Natural killer cell (primary cell): ENCODE measurements around the gene RICTOR. TPM values are rescaled to one million over a fixed set of nuclear protein-coding genes. Genes with fewer than 3 reads are reported as not detected.

ENCODE experiments used
- ATAC-seq, 3 donors: fragments of 150-1000 bp in 2 of 3; fragments of 200-7000 bp in 1 of 3; cut with Tn5 transposase; 1 replicate in 1 of 3; 2 replicates in 2 of 3; pipeline ENCODE4 v1.10.0; 2021; ENCODE audit warnings: mild to moderate bottlenecking in 2 of 3, moderate library complexity in 2 of 3
- DNase-seq, 2 donors: peaks; one replicate each; pipeline versions ENCODE4 v3.0.0 to v3.0.0-alpha.2; 2013 to 2021; ENCODE audit warnings: mixed read lengths in 1 of 2
- H3K27ac ChIP-seq: one replicate; pipeline ENCODE4 v1.5.1; 2013; ENCODE audit warnings: mild to moderate bottlenecking, low read length
- H3K27me3 ChIP-seq: one replicate; pipeline ENCODE4 v1.6.1; 2013; ENCODE audit warnings: low read length; ENCODE audit not compliant: control insufficient read depth, insufficient read depth
- H3K36me3 ChIP-seq: one replicate; pipeline ENCODE4 v1.6.1; 2013; ENCODE audit warnings: low read length; ENCODE audit not compliant: control insufficient read depth, insufficient read depth
- H3K4me1 ChIP-seq: one replicate; pipeline ENCODE4 v1.6.1; 2013; ENCODE audit warnings: low read length; ENCODE audit not compliant: control insufficient read depth, insufficient read depth
- H3K4me3 ChIP-seq: one replicate; pipeline ENCODE4 v1.5.1; 2013; ENCODE audit warnings: low read length
- H3K9me3 ChIP-seq: one replicate; pipeline ENCODE4 v1.6.1; 2013; ENCODE audit warnings: low read length; ENCODE audit not compliant: control insufficient read depth, insufficient read depth
- H3K27ac Mint-ChIP-seq, 2 donors: one replicate each; pipeline ENCODE4 v1.8.0; 2022; ENCODE audit warnings: mild to moderate bottlenecking in 2 of 2, mixed read lengths in 2 of 2, moderate library complexity in 1 of 2
- H3K27me3 Mint-ChIP-seq, 2 donors: one replicate each; pipeline ENCODE4 v1.8.0; 2022; ENCODE audit warnings: low read depth in 2 of 2, mixed read lengths in 2 of 2
- H3K36me3 Mint-ChIP-seq: one replicate; pipeline ENCODE4 v1.8.0; 2022; ENCODE audit warnings: mixed read lengths
- H3K4me1 Mint-ChIP-seq, 2 donors: one replicate each; pipeline ENCODE4 v1.8.0; 2022; ENCODE audit warnings: mixed read lengths in 2 of 2
- H3K4me3 Mint-ChIP-seq: one replicate; pipeline ENCODE4 v1.8.0; 2022; ENCODE audit warnings: mild to moderate bottlenecking, moderate library complexity, mixed read lengths
- H3K9me3 Mint-ChIP-seq, 2 donors: one replicate each; pipeline ENCODE4 v1.8.0; 2022; ENCODE audit warnings: mixed read lengths in 2 of 2
- CTCF ChIP-seq: fragments of 200-600 bp; IDR thresholded peaks from one replicate; pipeline ENCODE4 v1.8.0; 2022; ENCODE audit warnings: antibody characterized with exemption
- WGBS: methylation state at CpG from one replicate; pipeline ENCODE4 v1.1.7; 2013; ENCODE audit warnings: missing lambda C conversion rate; ENCODE audit not compliant: insufficient coverage; 5-methylcytosine and 5-hydroxymethylcytosine counted together
- intact Hi-C: fragments of 100-400 bp; cut with micrococcal nuclease; formaldehyde crosslinking; loops from one replicate; pipeline ENCODE4 v1.14.2; 2022
- total RNA-seq, 4 donors: library from RNA; stranded (reverse); fragments of 120-200 nt in 1 of 4; gene quantifications; one replicate each; pipeline versions ENCODE4 v1.2.3 to v1.2.4, GENCODE V29; 2013 to 2022

Gene RICTOR
- total RNA-seq, 3 donors from 2014 or later (not counting 1 experiment from before 2014, with no cell fraction given), result 103 to 105 (median 103) TPM

GRCh38 chr5:39116344-39117170 is 42.4 kb upstream of the RICTOR start:
- Mint-ChIP-seq H3K4me1 (peaks cover 9 to 10% of the 10 kb centered on the region in 2 donors), H3K36me3 (peaks cover 30% of the 10 kb centered on the region), H3K27ac (peak overlapping the region; percentile 29 to 66), H3K27me3 (no peaks in the 10 kb centered on the region), H3K9me3 (no peaks in the 10 kb centered on the region), H3K4me3 (no peak overlapping the region)
- DNase-seq (no peak), ATAC-seq (peak in 1 of 3 donors; percentile 41)
- H3K4me1 ChIP-seq, result no peaks in the 10 kb centered on the region
- WGBS, result 71% methylated on average over 1 of the region's 3 CpGs
- H3K27me3 ChIP-seq, result no peaks in the 10 kb centered on the region
- no peaks in the 10 kb centered on the region for H3K9me3 ChIP-seq
- intact Hi-C loops, result no loop called here
- H3K4me3 ChIP-seq, result no peak overlapping the region
- no peak overlapping the region for H3K27ac ChIP-seq
- H3K36me3 ChIP-seq, result peaks cover 93% of the 10 kb centered on the region
- TF ChIP-seq CTCF, result no peak

GRCh38 chr5:39115644-39116343 is 41.6 kb upstream of the RICTOR start:
- peaks cover 25% of the 10 kb centered on the region for H3K36me3 Mint-ChIP-seq
- no peak overlapping the region for H3K4me3 Mint-ChIP-seq
- Histone ChIP-seq H3K36me3 (peaks cover 90% of the 10 kb centered on the region), H3K27ac (no peak overlapping the region), H3K27me3 (no peaks in the 10 kb centered on the region), H3K9me3 (no peaks in the 10 kb centered on the region), H3K4me3 (no peak overlapping the region), H3K4me1 (no peaks in the 10 kb centered on the region)
- intact Hi-C loops, result no loop called here
- 90% methylated on average over 5 of the region's 5 CpGs for WGBS
- TF ChIP-seq CTCF, result no peak
- peaks cover 9 to 10% of the 10 kb centered on the region in 2 donors for H3K4me1 Mint-ChIP-seq
- ATAC-seq, result no peak
- H3K9me3 Mint-ChIP-seq, result no peaks in the 10 kb centered on the region
- no peaks in the 10 kb centered on the region for H3K27me3 Mint-ChIP-seq
- peak overlapping the region; percentile 29 to 66 for H3K27ac Mint-ChIP-seq
- no peak for DNase-seq

GRCh38 chr5:39114155-39114554 is 40.0 kb upstream of the RICTOR start:
- H3K9me3 Mint-ChIP-seq, result no peaks in the 10 kb centered on the region
- 93% methylated on average over 4 of the region's 4 CpGs for WGBS
- DNase-seq, result no peak
- H3K36me3 ChIP-seq, result peaks cover 84% of the 10 kb centered on the region
- no peaks in the 10 kb centered on the region for H3K9me3 ChIP-seq
- H3K4me1 ChIP-seq, result no peaks in the 10 kb centered on the region
- H3K36me3 Mint-ChIP-seq, result peaks cover 32% of the 10 kb centered on the region
- no peak overlapping the region for H3K4me3 ChIP-seq
- H3K27me3 ChIP-seq, result no peaks in the 10 kb centered on the region
- H3K27me3 Mint-ChIP-seq, result no peaks in the 10 kb centered on the region
- H3K27ac Mint-ChIP-seq, result peak overlapping the region; percentile 29 to 66
- H3K4me1 Mint-ChIP-seq, result peaks cover 9 to 14% of the 10 kb centered on the region in 2 donors
- no peak for ATAC-seq
- no peak for TF ChIP-seq CTCF
- H3K27ac ChIP-seq, result no peak overlapping the region
- no peak overlapping the region for H3K4me3 Mint-ChIP-seq
- intact Hi-C loops, result no loop called here
